COLO668 (cell line): ENCODE results near the gene ALDOC.
A peak's percentile ranks its signal among the peaks of the same experiment; 100 is the strongest.
"Not testable (repeated sequence)": the region's sequence is repeated elsewhere in the genome, so short reads cannot be mapped to it uniquely, and the experiment has no call there.

Experiments used
- DNase-seq: peaks from one replicate; lab custom pipeline; 2025; ENCODE audit not compliant: unreplicated experiment; lab: John Stamatoyannopoulos, UW

Gene ALDOC

GRCh38 chr17:28576758-28577465 is at the start of gene ALDOC:
ALDOC (minus strand) TSS chr17:28576895; CDS start chr17:28575532, 1,363 bp downstream.
- peak; percentile 95 for DNase-seq

- DNase-seq: no peak
These were observed 47.5 kb upstream of the ALDOC start for GRCh38 chr17:28624148-28624547.

DNA sequence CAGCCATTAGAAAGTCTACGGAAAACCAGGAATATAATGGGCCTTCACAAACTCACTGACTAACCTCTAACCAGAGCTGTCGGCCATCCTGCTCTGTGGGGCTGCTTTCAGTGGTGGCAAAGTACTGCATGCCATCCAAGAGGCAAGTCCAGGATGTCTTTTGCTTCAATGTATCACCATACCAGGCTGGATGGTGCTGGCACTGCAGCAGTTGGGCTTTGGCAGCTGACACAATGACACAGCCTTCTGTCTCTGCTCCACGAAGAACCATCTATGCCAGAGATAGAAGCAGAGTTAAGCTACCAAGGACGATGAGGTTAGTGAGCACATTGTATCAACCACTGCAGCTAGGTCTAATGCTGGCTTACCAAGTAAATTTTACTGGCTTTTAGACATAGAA is 47.0 kb upstream of the ALDOC start:
- DNase-seq: no peak

DNA sequence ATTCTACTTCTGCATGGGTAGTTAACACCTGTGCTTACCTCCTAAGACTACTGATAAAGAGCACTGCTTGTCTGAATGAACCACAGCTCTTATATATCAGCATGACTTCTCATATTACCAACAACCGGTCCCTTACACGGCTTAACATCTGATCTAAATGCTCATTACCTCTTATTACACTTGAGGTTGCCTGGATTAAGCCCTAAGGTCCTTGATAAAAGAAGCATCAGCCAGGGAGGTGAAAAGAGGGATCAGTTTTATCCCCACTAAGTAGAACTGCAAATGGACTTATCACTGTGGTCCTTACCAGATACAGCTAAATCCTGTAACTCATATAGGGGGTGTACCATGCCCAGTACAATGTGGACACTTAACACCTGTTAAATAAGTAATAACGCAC is 45.5 kb upstream of the ALDOC start:
- DNase-seq: no peak

DNA sequence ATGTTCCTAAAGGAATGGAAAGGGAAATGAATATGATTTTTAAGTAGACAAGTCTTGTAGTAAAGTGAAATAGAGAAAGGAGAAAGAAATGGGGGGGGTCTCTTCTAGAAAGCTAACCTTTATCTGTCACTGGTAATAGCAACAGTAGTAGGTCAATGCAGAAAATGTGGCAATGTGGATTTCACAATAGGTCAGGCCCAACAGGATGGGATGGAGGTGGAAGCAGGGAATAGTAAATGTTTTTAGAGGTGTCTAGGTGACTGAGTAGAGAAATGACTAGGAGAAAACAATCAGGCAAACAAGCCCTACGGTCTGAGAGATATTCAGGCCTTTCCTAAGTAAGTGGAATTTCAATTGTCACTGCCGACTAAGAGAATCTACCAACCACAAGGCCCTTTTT is 43.3 kb upstream of the ALDOC start:
- no peak for DNase-seq

- no peak for DNase-seq
These were observed 41.8 kb upstream of the ALDOC start for GRCh38 chr17:28618464-28618863.

GRCh38 chr17:28616281-28616680 is 39.6 kb upstream of the ALDOC start:
- no peak for DNase-seq

DNA sequence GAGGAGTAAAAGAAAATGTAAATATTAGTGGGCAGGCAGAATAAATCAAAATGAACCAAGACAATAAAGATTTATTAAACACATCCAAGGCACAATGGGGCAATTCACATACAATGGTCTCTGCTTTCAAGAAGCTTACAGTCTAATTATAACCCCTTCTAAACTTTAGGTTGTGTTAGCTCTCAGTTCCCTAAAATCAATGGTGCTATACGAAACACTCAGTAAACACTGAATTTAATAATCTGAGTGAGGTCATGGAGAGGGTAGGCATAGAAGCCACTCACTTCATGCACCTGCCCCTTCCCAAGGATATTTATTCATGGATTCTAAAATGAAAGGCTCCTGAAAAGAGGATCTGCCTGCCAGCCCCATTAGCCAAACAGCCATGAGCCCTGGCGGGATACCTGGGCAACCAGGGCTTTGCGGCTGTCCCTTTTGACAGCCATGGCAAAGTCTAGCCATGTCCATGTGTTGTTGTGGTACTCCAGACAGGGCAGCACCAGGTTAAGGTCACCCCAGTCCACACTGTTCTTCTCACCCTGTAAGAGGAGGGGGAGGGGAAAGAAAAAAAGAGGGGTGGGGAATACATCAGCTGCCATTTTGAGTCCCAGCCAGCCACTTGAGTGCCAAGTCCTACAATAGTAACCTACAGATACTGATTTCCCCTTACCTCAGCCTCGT is 38.7 kb upstream of the ALDOC start:
- DNase-seq: no peak

DNA sequence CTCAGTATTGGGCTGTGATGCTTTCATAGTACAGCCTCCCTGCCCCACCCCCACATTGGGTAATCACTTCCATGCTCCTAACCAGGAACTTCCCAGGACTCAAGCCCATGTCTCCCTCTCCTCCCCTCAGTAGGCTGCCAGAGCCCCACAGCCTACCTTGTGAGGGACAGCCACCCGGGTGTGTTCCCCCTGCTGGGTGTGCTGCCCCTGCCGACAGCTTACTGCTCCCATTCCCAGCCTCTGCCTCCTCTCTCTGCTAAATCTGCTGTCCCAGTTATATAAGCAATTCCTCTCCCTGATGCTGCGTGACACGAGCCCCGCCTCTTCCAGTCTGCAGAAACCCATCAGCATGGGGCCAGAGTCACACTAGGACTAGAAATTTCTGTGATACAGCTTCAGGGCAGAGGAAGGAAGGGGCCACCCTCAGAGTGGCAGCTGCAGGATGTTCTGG is 37.3 kb upstream of the ALDOC start, which contains the start of gene RSKR:
TSS of gene RSKR (minus strand) at position 255 of the 451 bp plus-strand sequence. CDS start at position 231, 24 bp downstream.
- DNase-seq: no peak

GRCh38 chr17:28612936-28613872 is 36.5 kb upstream of the ALDOC start:
- DNase-seq: peak; percentile 13

DNA sequence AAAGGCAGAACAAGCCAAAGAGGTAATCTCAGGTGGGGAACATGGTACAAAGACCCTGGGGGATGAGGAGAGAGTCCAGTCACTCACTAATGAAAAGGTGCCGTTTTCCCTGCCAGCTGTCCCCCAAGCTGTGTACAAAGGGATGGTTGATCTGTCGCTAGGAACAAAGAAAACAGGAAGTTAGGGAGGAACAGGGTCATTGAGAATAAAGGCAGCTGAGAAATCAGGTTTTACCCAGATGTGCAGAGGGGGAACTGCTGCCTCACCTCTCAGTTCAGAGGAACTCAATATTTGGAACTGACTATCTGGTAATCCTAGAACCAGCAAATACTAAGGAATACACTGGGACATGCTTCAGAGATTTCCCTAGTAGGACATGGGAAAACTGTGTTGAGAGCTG is 35.8 kb upstream of the ALDOC start:
- DNase-seq: peak; percentile 4

DNA sequence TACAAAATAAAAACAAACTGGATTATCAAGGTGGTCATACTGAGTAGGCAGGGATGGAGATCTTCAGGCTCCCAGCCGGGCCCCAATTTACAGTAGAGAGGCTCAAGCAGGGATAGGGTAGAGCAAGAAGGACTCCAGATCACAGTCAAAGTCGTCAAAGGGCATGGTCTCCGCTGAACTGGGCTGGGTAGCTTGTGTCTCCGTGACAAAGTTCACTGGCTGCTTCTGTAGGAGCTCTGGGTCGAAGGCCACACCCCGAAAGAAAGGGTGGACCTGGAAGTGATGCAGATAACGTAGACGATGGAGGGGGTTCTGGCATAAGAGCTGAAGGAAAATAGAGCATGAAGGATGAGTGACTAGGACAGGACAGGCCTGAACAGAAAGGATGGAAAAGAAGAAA is 33.7 kb upstream of the ALDOC start:
- DNase-seq: no peak

DNA sequence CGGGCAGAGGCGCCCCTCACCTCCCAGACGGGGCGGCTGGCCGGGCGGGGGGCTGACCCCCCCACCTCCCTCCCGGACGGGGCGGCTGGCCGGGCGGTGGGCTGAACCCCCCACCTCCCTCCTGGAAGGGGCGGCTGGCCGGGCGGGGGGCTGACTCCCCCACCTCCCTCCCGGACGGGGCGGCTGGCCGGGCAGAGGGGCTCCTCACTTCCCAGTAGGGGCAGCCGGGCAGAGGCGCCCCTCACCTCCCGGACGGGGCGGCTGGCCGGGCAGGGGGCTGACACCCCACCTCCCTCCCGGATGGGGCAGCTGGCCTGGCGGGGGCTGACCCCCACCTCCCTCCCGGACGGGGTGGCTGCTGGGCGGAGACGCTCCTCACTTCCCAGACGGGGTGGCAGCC is 27.3 kb upstream of the ALDOC start:
- not testable (repeated sequence) for DNase-seq

DNA sequence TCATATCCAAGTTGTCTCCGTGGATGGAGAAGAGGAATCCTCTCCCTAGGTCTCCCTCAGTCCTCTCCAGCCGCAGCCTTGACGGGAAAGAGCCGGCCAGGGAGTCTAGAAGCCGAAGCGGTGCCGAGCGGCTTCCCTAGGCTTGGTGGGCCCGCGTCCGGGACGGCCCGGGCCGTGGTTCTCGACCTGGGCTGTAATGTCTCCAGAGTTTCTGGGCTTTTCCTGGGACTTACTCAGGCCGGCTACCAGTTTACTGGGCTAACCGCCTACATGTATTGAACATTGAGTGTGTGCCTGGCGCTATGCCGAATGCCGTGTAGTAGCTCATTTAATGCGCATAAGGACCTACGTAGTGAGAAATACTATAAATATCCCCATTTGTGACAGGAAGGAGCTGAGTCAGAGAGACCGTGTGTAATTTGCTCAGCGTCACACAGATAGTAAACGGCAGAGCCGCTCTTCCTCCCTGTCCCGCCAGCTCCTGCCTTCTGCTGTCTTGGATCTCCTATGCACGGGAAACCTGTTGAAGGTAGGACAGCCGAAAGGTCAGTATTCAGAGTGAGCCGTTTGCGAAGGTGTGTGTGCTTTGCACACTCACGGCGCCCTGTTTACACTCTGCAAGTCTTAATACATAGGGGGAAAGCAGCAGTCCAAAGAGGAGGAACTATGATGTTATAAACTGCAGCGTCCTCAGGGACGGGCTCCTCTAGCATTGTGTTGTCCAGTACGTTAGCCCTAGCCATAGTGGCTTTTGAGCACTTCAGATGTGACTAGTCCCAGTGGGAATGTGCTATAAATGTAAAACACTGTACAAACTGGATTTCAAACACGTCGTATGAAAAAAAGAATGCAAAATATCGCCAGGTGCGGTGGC is 22.9 kb upstream of the ALDOC start:
- peak; percentile 55 for DNase-seq

- peak; percentile 91 for DNase-seq
These were observed 22.2 kb upstream of the ALDOC start, which contains the start of gene SPAG5 for GRCh38 chr17:28598799-28599310. SPAG5 (minus strand) TSS chr17:28599025; CDS start chr17:28598946, 79 bp downstream.

DNA sequence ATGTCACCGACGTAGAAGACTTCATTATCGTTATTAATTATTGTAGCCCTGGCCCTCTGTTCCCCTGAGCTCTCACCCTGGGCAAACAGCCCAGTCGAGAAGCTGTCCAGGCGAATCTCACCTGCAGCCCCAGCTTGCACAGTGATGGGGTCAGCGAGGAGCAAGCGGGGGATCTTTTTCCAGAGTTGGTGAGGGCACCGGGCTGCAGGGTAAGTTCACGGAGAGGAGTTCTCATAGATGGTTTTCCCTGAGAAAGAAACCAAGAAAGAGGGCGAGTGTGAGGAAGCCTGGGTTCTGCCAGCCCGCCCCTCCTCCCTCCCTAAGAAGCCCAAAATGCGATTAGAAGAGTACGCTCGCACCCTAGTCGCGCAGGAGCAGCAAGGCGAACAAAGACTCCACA is 21.7 kb upstream of the ALDOC start:
- DNase-seq: no peak

GRCh38 chr17:28597606-28598383 is 21.1 kb upstream of the ALDOC start:
- no peak for DNase-seq

- DNase-seq: no peak
These were observed 15.6 kb upstream of the ALDOC start for GRCh38 chr17:28592260-28592659.

- no peak for DNase-seq
These were observed 9.2 kb upstream of the ALDOC start for GRCh38 chr17:28585851-28586250.
